RWPE2 (cell line): ENCODE results near the gene NTHL1.

Experiments used
- ATAC-seq: fragments of 200-7000 bp; cut with Tn5 transposase; 3 replicates; pipeline ENCODE4 v1.9.1; 2021; ENCODE audit warnings: low read depth
- DNase-seq: peaks from one replicate; pipeline ENCODE4 v3.0.0-alpha.2; 2020; ENCODE audit warnings: low spot score
- H3K27ac ChIP-seq: fragments of 450-650 bp; 2 replicates; pipeline ENCODE4 v1.5.1; 2017; ENCODE audit warnings: mild to moderate bottlenecking; ENCODE audit not compliant: poor library complexity, severe bottlenecking
- H3K27me3 ChIP-seq: fragments of 250-450 bp; sonication (Bioruptor Pico); 2 replicates; pipeline ENCODE4 v1.5.1; 2021; ENCODE audit warnings: mild to moderate bottlenecking, moderate library complexity; ENCODE audit not compliant: insufficient read depth, poor library complexity, severe bottlenecking
- H3K36me3 ChIP-seq: fragments of 250-450 bp; sonication (Bioruptor Pico); 2 replicates; pipeline ENCODE4 v1.5.1; 2020; ENCODE audit warnings: low read depth, mild to moderate bottlenecking, moderate library complexity
- H3K4me1 ChIP-seq: fragments of 250-450 bp; sonication (Bioruptor Pico); 2 replicates; pipeline ENCODE4 v1.5.1; 2021; ENCODE audit warnings: mild to moderate bottlenecking, moderate library complexity; ENCODE audit not compliant: insufficient read depth, poor library complexity, severe bottlenecking
- H3K4me3 ChIP-seq: fragments of 250-450 bp; sonication (Bioruptor Pico); 2 replicates; pipeline ENCODE4 v1.5.1; 2021; ENCODE audit warnings: mild to moderate bottlenecking, moderate library complexity; ENCODE audit not compliant: severe bottlenecking
- H3K9me3 ChIP-seq: fragments of 250-450 bp; sonication (Bioruptor Pico); 2 replicates; pipeline ENCODE4 v1.5.1; 2021; ENCODE audit warnings: mild to moderate bottlenecking, moderate library complexity; ENCODE audit not compliant: severe bottlenecking
- CTCF ChIP-seq: fragments of 450-650 bp; IDR thresholded peaks from one replicate; pipeline ENCODE4 v1.5.1; 2017; ENCODE audit warnings: mild to moderate bottlenecking, moderate library complexity; ENCODE audit not compliant: poor library complexity, severe bottlenecking

The NTHL1 gene

GRCh38 chr16:2060346-2060745, 12.7 kb upstream of the NTHL1 start:
- Histone ChIP-seq H3K36me3 (peaks cover 14% of the 10 kb centered on the region), H3K27ac (no peak overlapping the region)

GRCh38 chr16:2058872-2059271, 11.2 kb upstream of the NTHL1 start:
- DNase-seq (no peak), ATAC-seq (no peak)
- Histone ChIP-seq H3K4me3 (no peak overlapping the region), H3K9me3 (no peaks in the 10 kb centered on the region), H3K4me1 (no peaks in the 10 kb centered on the region), H3K27me3 (no peaks in the 10 kb centered on the region), H3K36me3 (peaks cover 19% of the 10 kb centered on the region), H3K27ac (no peak overlapping the region)
- TF ChIP-seq CTCF, result no peak

More at GRCh38 chr16:2060346-2060745, 12.7 kb upstream of the NTHL1 start:
- H3K27me3 ChIP-seq, result no peaks in the 10 kb centered on the region
- no peak for ATAC-seq
- no peak for TF ChIP-seq CTCF
- no peaks in the 10 kb centered on the region for H3K9me3 ChIP-seq
- H3K4me1 ChIP-seq, result no peaks in the 10 kb centered on the region
- DNase-seq, result no peak
- no peak overlapping the region for H3K4me3 ChIP-seq

GRCh38 chr16:2058420-2058819, 10.8 kb upstream of the NTHL1 start:
- no peaks in the 10 kb centered on the region for H3K9me3 ChIP-seq
- H3K27ac ChIP-seq, result no peak overlapping the region
- peaks cover 19% of the 10 kb centered on the region for H3K36me3 ChIP-seq
- H3K27me3 ChIP-seq, result no peaks in the 10 kb centered on the region
- no peak for DNase-seq
- no peak overlapping the region for H3K4me3 ChIP-seq
- ATAC-seq, result no peak
- TF ChIP-seq CTCF, result no peak
- H3K4me1 ChIP-seq, result no peaks in the 10 kb centered on the region

GRCh38 chr16:2057438-2057837, 9.8 kb upstream of the NTHL1 start:
- H3K4me1 ChIP-seq, result no peaks in the 10 kb centered on the region
- H3K27ac ChIP-seq, result no peak overlapping the region
- no peak for TF ChIP-seq CTCF
- no peak overlapping the region for H3K4me3 ChIP-seq
- ATAC-seq (no peak), DNase-seq (no peak)
- no peaks in the 10 kb centered on the region for H3K9me3 ChIP-seq
- no peaks in the 10 kb centered on the region for H3K27me3 ChIP-seq
- H3K36me3 ChIP-seq, result peaks cover 19% of the 10 kb centered on the region

GRCh38 chr16:2056681-2057407, 9.2 kb upstream of the NTHL1 start:
- H3K27ac ChIP-seq, result no peak overlapping the region
- no peak for DNase-seq
- ATAC-seq, result peak; percentile 58; the same call in 2 of the 3 replicates
- no peaks in the 10 kb centered on the region for H3K4me1 ChIP-seq
- H3K4me3 ChIP-seq, result no peak overlapping the region
- peaks cover 19% of the 10 kb centered on the region for H3K36me3 ChIP-seq
- no peaks in the 10 kb centered on the region for H3K27me3 ChIP-seq
- no peaks in the 10 kb centered on the region for H3K9me3 ChIP-seq
- TF ChIP-seq CTCF, result no peak
